Urothelium cell line (cell line): ENCODE data around the gene CISD1.
A peak's percentile ranks its signal among the peaks of the same experiment; 100 is the strongest.
"Not testable (repeated sequence)": the region's sequence is repeated elsewhere in the genome, so short reads cannot be mapped to it uniquely, and the experiment has no call there.

ENCODE experiments used
- DNase-seq: peaks from one replicate; pipeline ENCODE4 v3.0.0; 2011; ENCODE audit warnings: low spot score, mixed read lengths
- FAIRE-seq: peaks from 2 replicates; lab custom pipeline; 2011; peaks lifted over from hg19 to GRCh38; lab: Jason Lieb, UNC

CISD1 gene

DNA sequence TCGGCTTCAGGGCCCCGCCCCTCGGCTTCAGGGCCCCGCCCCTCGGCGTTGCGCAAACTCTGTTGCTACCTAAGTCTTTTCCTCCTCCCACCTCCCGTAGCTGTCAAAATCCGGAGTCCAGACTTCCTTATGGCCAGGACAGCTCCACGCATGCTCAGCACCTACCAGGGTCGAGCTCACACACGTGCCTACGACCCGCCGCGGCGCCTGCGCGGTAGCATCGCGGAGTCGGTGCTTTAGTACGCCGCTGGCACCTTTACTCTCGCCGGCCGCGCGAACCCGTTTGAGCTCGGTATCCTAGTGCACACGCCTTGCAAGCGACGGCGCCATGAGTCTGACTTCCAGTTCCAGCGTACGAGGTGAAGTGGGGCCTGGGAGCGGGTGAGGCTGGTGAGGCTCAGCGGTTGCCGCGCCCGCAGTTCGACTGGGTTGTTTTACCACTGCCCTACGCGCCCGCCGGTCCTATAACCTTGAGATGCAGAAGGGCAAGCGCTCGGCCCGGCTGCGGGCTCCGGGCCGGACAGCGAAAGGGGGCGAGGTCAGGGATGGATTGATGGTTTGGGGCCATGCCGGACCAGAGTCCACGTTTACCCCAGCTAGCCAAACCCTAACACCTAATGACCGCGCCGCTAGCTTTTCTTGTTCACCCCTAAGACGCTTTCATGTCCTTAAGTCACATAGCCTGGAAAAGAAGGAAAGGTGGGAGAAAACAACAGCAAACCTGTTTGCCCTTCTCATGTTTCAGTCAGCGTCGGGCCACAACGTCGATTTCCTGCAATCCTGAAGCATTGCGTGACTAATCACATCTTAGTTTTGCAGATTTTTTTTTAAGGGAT lies at the start of gene CISD1:
CISD1 (plus strand) TSS at position 217 of the 836 bp plus-strand sequence; CDS start at position 329, 112 bp downstream.
- FAIRE-seq, result peak; percentile 99

DNA sequence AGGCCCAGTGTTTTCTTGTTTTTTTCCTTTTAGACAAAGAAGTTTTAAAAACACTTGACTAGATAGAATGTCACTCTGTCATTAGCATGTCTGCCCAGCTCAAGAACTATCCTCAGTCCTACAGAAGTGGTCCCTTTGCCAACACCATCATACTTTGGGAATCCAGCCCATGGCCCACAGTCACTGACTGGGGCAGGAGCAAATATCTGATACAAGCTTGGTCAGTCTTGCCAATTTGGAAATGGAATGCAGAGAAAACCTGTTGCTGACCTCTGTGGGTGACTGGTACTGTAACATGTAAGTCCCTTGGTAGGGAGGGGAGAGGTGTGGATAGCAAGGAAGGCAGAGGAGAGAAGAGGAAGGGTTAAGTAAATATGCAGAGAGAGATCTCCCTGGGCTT lies 49.1 kb upstream of the CISD1 start:
- no peak for DNase-seq
- no peak for FAIRE-seq

More for the DNA sequence above, at the start of gene CISD1:
- DNase-seq, result peak; percentile 99

DNA sequence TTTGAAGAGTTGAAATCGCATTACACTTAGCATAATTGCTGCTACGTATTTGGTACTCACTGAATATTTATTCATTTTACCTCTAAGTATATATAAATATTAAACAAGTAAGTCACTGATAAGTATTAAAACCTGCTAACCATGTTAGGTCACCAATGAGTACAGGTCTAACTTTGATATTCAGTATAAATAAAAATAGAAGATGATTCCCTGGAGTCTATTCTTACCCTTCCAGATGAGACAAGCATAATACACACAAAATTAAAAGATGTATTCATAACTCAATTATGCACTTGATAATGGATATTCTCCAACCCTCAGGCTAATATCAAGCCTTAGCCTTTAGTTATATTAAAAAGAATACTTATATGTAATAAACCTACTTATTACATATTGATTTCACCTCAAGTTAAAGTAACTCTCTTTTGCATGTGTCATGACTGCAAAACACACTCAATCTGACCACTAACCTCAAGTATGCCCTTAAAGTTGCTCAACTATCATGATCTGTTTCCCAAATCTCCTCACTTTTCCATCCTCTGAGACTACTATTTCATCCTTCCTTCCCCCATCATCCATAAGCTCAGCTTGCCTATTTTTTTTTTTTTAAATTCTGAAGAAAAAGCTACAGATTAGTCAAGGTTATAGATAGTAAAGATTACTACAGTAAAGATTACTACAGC lies 48.1 kb upstream of the CISD1 start:
- FAIRE-seq (no peak), DNase-seq (no peak)

DNA sequence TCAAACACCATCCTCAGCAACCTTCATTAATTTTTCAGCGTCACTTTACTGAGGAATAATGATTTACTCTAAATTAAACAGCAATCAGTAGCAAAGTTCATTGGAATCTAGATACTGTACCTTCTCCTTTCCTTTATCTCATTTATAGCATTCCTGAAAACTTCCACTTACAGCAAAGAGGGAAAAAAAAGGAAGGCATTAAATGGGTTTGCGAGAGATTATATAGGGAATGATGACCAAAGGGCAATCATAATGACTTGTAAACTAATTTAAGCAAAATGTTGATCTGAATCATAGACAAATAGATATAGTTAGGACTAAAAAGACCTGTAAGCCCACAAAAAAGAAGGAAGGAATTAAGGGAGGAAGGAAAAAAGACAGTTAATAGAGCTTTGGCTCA lies 43.3 kb upstream of the CISD1 start:
- DNase-seq (no peak), FAIRE-seq (no peak)

DNA sequence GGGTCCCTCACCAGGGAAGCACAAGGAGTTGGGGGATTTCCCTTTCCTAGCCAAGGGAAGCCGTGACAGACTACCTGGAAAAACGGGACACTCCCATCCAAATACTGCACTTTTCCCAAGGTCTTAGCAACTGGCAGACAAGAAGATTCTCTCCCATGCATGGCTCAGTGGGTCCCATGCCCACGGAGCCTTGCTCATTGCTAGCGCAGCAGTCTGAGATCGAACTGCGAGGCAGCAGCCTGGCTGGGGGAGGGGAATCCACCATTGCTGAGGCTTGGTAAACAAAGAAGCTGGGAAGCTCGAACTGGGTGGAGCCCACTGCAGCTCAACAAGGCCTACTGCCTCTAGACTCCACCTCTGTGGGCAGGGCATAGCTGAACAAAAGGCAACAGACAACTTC lies 39.1 kb upstream of the CISD1 start:
- not testable (repeated sequence) for DNase-seq, FAIRE-seq

DNA sequence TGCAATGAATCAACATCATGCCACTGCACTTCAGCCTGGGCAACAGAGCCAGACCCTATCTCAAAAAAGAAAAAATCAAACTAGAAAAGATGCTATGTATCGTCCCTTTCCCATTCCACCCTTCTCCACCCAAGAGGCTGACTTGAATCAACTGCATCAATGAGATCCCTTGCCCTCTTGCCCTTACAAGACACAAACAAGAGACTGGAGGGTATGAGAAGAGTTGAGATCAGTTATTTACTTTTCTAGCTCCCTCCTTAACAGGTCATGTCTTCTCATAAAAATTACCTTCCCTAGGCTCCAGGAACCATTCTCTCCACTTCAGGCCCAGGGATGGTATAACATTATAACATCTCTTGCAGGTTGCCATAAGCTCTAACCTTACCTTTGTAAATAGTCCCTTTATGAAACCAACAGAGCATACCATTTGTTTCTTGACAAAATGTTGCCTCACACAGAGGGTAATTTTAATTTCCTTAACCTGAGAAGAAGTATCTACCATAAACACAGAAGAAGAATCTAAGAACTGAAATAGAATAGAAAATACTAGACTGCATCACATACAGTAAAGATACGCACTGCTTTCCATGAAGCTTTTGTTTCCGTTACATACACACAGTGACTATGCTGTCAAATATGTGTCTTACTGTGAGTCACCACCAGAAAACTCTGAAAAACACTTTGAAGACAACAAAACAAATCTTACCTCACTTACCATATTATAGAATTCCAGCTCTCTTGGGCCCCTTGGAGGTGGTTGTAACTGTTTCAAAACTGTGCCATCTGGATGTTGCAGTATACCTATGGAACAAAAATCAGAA lies 31.7 kb upstream of the CISD1 start:
- FAIRE-seq (peak; percentile 92), DNase-seq (peak; percentile 73)

DNA sequence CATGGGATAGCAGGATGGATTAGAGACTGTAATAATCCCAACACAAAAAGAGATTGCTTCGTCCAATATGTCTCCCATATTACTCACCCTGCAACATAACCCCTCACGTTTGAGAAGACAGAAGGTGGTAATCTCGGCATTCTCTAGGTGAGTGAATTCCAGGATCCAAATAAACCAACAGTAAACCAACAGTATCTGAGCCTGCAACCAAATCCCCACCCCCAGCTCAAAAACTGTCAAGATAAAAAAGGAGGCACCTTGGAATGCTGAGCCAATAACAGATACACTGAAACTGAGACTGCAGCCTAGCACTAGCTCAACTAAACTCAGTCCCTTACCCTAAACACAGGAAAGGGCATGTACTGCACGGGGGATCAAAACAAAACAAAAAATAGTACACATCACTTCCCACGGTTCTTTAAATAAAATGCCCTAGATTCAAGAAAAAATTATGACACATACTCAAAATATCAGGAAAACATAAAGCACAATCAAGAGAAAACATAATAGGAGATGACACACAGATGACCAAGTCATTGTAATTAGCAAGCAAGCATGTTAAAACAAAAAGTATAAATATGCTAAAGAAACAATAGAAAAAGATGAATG lies 29.3 kb upstream of the CISD1 start:
- DNase-seq (no peak), FAIRE-seq (no peak)

DNA sequence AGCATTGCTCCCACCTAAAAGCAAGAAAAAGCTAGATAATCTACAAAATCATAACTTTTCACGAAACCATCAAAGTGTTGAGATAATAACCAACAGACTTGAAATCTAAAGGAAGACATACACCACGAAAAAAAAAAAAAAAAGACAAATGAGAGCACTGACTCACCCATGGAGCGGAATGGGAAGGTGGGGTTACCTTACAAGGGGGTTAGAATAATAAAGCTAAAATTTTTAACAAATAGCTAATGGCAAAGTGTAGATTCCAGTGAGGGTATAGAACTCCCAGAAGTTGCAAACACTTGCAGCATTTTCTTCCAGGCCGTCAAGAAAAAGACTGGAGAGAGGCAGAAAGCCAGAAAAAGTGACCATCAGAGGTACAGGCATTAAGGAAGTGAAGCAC lies 28.4 kb upstream of the CISD1 start:
- no peak for DNase-seq
- no peak for FAIRE-seq

DNA sequence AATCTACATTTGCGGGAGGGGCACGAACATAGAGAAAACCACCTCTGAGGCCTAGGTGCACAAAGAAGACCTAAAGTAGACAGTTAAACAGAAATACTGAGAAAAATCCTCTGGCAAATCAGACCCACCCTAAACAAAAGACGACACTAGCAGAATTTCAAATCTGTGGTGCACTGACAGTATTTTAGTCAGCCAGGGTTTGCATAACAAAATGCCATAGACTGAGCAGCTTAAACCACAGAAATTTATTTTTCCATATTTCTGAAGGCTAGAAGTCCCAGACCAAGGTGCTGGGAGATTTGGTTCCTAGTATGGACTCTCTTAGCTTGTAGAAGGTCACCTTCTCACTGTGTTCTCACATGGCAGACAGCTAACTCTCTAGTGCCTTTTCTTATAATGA lies 27.6 kb upstream of the CISD1 start:
- FAIRE-seq, result no peak
- DNase-seq, result no peak

DNA sequence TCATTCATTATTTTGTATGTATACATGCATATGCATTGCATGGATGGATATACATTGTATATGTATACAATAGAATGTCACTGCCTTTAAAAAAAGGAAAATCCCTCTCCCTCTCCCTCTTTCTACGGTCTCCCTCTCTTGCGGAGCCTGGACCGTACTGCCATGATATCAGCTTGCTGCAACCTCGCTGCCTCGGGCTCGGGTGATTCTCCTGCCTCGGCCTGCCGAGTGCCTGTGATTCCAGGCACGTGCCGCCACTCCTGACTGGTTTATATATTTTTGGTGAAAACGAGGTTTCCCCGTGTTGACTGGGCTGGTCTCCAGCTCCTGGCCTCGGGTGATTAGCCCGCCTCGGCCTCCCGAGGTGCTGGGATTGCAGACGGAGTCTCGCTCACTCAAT lies 25.7 kb upstream of the CISD1 start:
- DNase-seq (no peak), FAIRE-seq (no peak)

DNA sequence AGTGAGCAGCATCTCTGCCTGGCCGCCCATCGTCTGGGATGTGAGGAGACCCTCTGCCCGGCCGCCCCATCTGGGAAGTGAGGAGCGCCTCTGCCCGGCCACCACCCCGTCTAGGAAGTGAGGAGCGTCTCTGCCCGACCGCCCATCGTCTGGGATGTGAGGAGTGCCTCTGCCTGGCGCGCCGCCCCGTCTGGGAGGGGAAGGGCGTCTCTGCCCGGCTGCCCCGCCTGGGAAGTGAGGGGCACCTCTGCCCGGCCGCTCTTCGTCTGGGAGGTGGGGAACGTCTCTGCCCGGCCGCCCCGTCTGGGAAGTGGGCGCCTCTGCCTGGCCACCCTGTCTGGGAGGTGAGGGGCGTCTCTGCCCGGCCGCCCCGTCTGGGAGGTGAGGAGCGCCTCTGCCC lies 25.2 kb upstream of the CISD1 start:
- not testable (repeated sequence) for DNase-seq, FAIRE-seq

DNA sequence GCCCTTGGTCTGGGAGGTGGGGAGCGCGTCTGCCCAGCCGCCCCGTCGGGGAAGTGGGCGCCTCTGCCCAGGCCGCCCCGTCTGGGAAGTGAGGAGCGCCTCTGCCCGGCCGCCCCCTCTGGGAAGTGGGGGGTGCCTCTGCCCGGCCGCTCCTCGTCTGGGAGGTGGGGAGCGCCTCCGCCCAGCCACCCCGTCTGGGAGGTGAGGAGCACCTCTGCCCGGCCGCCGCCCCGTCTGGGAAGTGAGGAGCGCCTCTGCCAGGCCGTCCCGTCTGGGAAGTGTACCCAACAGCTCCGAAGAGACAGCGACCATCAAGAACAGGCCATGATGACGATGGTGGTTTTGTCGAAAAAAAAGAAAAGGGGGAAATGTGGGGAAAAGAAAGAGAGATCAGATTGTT lies 24.7 kb upstream of the CISD1 start:
- not testable (repeated sequence) for FAIRE-seq, DNase-seq

DNA sequence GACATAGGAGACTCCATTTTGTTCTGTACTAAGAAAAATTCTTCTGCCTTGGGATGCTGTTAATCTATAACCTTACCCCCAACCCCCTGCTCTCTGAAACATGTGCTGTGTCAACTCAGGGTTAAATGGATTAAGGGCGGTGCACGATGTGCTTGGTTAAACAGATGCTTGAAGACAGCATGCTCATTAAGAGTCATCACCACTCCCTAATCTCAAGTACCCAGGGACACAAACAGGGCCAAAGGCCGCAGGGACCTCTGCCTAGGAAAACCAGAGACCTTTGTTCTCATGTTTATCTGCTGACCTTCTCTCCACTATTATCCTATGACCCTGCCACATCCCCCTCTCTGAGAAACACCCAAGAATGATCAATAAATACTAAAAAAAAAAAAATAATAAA lies 24.3 kb upstream of the CISD1 start:
- not testable (repeated sequence) for FAIRE-seq, DNase-seq

DNA sequence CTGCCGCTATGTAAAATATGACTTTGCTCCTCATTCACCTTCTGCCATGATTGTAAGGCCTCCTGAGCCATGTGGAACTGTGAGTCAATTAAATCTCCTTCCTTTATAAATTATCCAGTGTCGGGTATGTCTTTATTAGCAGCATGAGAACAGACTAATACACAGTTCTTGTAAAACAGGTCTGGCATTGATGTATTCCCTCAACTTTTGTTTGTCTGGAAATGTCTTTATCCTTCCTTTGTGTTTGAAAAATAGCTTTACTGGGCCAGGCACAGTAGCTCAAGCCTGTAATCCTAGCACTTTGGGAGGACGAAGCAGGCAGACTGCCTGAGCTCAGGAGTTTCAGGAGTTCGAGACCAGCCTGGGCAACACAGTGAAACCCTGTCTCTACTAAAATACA lies 15.8 kb upstream of the CISD1 start:
- DNase-seq, result no peak
- FAIRE-seq, result no peak

DNA sequence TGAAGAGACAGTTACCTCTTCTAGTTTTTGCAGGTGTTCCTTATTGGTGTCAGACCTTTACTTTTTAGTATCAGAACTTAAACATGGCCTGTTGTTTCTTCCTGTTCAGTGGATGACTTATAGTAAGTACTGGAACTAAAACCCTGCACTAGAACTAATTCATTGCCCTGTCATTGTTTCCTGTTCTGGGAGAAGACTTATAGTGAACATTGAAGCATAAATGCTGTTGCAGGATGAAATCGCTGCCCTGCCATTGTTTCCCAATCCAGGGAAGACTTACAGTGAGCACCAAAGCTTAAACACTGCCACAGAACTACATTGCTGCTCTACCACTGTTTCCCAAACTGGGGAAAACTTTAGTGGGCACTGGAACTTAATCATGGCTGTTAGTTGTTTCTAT lies 14.3 kb upstream of the CISD1 start:
- no peak for DNase-seq
- no peak for FAIRE-seq

DNA sequence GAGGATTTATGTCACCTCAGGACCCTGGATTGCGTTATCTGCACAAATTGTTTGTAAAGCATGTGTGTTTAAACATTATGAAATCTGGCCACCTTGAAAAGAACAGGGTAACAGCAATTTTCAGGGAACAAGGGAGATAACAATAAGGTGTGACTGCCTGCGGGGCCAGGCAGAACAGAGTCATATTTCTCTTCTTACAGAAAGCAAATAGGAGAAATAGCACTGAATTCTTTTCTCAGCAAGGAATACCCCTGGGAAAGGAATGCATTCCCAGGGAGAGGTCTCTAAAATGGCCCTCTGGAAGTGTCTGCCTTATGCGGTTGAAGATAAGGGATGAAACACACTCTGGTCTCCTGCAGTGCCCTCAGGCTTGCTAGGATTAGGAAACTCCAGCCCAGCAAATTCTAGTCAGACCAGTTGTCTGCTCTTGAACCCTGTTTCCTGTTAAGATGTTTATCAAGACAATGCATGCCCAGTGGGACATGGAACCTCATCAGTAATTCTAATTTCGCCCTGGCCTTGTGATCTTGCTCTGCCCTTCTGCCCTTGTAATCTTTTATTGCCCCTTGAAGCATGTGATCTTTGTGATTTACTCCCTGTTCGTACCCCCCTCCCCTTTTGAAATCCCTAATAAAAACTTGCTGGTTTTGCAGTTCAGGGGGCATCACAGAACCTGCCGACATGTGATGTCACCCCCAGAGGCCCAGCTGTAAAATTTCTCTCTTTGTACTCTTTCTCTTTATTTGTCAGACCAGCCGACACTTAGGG lies 12.8 kb upstream of the CISD1 start:
- FAIRE-seq, result not testable (repeated sequence)

DNA sequence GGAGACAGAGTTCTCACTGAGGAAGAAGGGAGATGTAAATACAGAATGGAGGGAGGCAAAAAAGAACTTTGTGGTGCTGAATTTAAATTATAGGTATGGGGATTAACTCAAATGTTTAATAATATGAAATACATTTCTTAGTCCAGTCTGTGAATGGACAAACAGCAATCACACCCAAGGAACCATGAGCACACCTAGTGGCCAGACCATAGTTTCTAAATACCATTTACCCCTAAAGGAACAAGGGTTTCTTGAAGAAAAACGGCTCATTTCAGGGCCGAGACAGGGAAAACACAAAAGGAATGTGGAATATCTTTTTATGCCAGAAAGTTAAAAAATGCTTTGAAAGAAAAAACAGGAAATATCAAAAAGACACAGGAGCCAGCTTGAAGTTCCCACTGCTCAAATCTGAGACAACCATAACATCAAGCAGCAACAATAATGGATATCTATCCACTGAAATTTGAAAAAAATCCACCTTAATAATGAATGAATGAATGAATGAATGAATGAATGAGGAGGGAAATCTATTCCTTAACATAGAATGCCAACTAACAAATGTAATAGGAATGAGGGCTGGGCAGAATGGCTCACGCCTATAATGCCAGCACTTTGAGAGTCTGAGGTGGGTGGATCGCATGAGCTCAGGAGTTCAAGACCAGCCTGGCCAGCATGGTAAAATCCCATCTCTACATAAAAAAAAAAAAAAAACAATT lies 9.8 kb upstream of the CISD1 start:
- FAIRE-seq (no peak), DNase-seq (no peak)

More for the DNA sequence above, 12.8 kb upstream of the CISD1 start:
- not testable (repeated sequence) for DNase-seq

DNA sequence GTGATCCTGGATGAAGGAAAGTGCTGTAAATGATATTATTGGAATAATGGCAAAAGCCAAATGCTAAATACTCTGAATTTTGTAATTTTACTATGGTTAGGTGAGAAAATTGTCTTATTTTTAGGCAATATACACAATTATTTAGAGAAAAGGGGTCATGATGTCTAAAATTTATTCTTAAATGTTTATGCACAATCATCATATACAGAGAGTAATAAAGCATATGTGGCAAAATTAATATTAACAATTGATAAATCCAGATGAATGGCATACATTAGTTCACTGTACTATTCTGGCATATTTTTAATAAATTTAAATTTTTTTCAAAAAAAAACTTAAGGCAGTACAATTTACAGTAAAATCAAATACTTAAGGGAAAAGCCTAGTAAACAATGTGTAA lies 8.6 kb upstream of the CISD1 start:
- no peak for FAIRE-seq
- no peak for DNase-seq

DNA sequence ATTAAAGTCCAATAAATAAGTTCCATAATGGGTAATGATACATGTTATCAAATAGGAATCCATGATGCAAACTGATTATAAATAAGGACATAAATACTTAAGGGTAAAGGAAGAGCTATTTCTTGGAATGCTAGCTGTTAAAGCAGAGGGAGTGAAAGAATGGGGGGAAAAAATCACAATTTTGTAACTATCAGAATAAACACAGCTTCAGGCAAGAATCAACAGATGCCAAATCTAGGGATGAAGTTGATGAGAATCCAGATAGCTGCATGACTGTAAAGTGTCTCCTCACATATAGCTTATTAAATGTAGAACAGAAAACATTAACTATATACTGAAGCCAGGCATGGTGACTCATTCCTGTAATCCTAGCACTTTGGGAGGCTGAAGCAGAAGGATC lies 6.2 kb upstream of the CISD1 start:
- no peak for FAIRE-seq
- DNase-seq, result no peak
